HEK293 (cell line): ENCODE results near the gene IPCEF1.

ENCODE experiments used
- CTCF ChIA-PET: fragments of 350-600 bp; formaldehyde crosslinking; extraction: SDS; loops from one replicate; lab custom pipeline; 2021; ENCODE audit warnings: antibody characterized with exemption; lab: Yijun Ruan, JAX
- POLR2A ChIA-PET: fragments of 300-600 bp; formaldehyde crosslinking; extraction: SDS; loops from one replicate; lab custom pipeline; 2020; ENCODE audit warnings: antibody characterized with exemption, inconsistent platforms; lab: Yijun Ruan, JAX
- H3K27ac ChIP-seq: fragments of 200-500 bp; sonication (Bioruptor generic); 2 replicates; pipeline ENCODE4 v1.5.1; 2014; ENCODE audit warnings: low read depth, low read length, control low read depth, inconsistent platforms; ENCODE audit errors: extremely low read depth
- H3K36me3 ChIP-seq, 2 experiments: fragments of 200-500 bp in 1 of 2; sonication (Bioruptor generic) in 1 of 2; 1 replicate in 1 of 2; 2 replicates in 1 of 2; pipeline ENCODE4 v1.5.1; 2014 to 2017; ENCODE audit warnings: inconsistent platforms in 2 of 2, low read length in 2 of 2; ENCODE audit not compliant: control insufficient read depth in 2 of 2, insufficient read depth in 1 of 2
- H3K4me1 ChIP-seq: fragments of 200-500 bp; sonication (Bioruptor generic); 2 replicates; pipeline ENCODE4 v1.5.1; 2014; ENCODE audit warnings: mild to moderate bottlenecking, low read length, inconsistent platforms; ENCODE audit not compliant: control insufficient read depth, insufficient read depth
- H3K4me3 ChIP-seq: 2 replicates; pipeline ENCODE4 v1.5.1; 2011; ENCODE audit warnings: low read depth, mild to moderate bottlenecking, control low read depth, low read length, moderate library complexity
- H3K9me3 ChIP-seq: fragments of 200-500 bp; sonication (Bioruptor generic); 2 replicates; pipeline ENCODE4 v1.5.1; 2014; ENCODE audit warnings: low read depth, low read length, inconsistent platforms; ENCODE audit not compliant: control insufficient read depth, insufficient read depth
- HOXC10 ChIP-seq: sonication (generic); formaldehyde crosslinking; IDR thresholded peaks from 2 replicates; pipeline ENCODE4 v1.8.1; 2023; ENCODE audit warnings: mild to moderate bottlenecking, missing genetic modification reagents
- KLF10 ChIP-seq: fragments of 450-650 bp; IDR thresholded peaks from 2 replicates; pipeline ENCODE4 v1.5.1; 2018; ENCODE audit warnings: missing biosample characterization, mild to moderate bottlenecking, missing genetic modification characterization
- REST ChIP-seq: fragments of 450-650 bp; formaldehyde crosslinking; IDR thresholded peaks from 2 replicates; pipeline ENCODE4 v1.5.1; 2016; ENCODE audit warnings: missing biosample characterization, missing genetic modification characterization
- SALL2 ChIP-seq: fragments of 450-650 bp; formaldehyde crosslinking; IDR thresholded peaks from 2 replicates; pipeline ENCODE4 v1.5.0; 2017; ENCODE audit warnings: missing biosample characterization, mild to moderate bottlenecking, missing genetic modification characterization, borderline replicate concordance
- TSHZ1 ChIP-seq: fragments of 450-650 bp; formaldehyde crosslinking; IDR thresholded peaks from 2 replicates; pipeline ENCODE4 v1.5.1; 2016; ENCODE audit warnings: missing biosample characterization, missing genetic modification characterization, borderline replicate concordance
- ZBTB44 ChIP-seq: fragments of 450-650 bp; IDR thresholded peaks from 2 replicates; pipeline ENCODE4 v1.5.1; 2018; ENCODE audit warnings: missing biosample characterization, mild to moderate bottlenecking, missing genetic modification characterization
- ZNF10 ChIP-seq: fragments of 450-650 bp; formaldehyde crosslinking; IDR thresholded peaks from 2 replicates; pipeline ENCODE4 v1.5.1; 2017; ENCODE audit warnings: missing biosample characterization, missing genetic modification characterization
- ZNF132 ChIP-seq: fragments of 450-650 bp; formaldehyde crosslinking; IDR thresholded peaks from 2 replicates; pipeline ENCODE4 v1.5.1; 2017; ENCODE audit warnings: missing biosample characterization, missing genetic modification characterization, borderline replicate concordance
- ZNF140 ChIP-seq: fragments of 450-650 bp; formaldehyde crosslinking; IDR thresholded peaks from 2 replicates; pipeline ENCODE4 v1.5.1; 2016; ENCODE audit warnings: missing biosample characterization, missing genetic modification characterization
- ZNF19 ChIP-seq: fragments of 450-650 bp; formaldehyde crosslinking; IDR thresholded peaks from 2 replicates; pipeline ENCODE4; 2016; ENCODE audit warnings: missing biosample characterization, missing genetic modification characterization, low read depth
- ZNF37A ChIP-seq: fragments of 450-650 bp; IDR thresholded peaks from 2 replicates; pipeline ENCODE4 v1.5.1; 2018; ENCODE audit warnings: missing biosample characterization, missing genetic modification characterization
- ZNF423 ChIP-seq: fragments of 450-650 bp; formaldehyde crosslinking; IDR thresholded peaks from 2 replicates; pipeline ENCODE4 v1.5.1; 2016; ENCODE audit warnings: missing biosample characterization, missing genetic modification characterization
- ZNF555 ChIP-seq: fragments of 450-650 bp; formaldehyde crosslinking; conservative IDR thresholded peaks from 2 replicates; pipeline ENCODE4 v1.5.1; 2017; ENCODE audit warnings: missing biosample characterization, mild to moderate bottlenecking, missing genetic modification characterization, inconsistent platforms
- ZNF571 ChIP-seq: fragments of 450-650 bp; formaldehyde crosslinking; IDR thresholded peaks from 2 replicates; pipeline ENCODE4 v1.5.0; 2017; ENCODE audit warnings: missing biosample characterization, missing genetic modification characterization
- ZNF701 ChIP-seq: fragments of 450-650 bp; formaldehyde crosslinking; IDR thresholded peaks from 2 replicates; pipeline ENCODE4 v1.5.1; 2016; ENCODE audit warnings: missing biosample characterization, missing genetic modification characterization
- ZNF707 ChIP-seq: fragments of 450-650 bp; formaldehyde crosslinking; IDR thresholded peaks from 2 replicates; pipeline ENCODE4 v1.5.1; 2016; ENCODE audit warnings: missing biosample characterization, missing genetic modification characterization
- ZNF785 ChIP-seq: fragments of 450-650 bp; formaldehyde crosslinking; IDR thresholded peaks from 2 replicates; pipeline ENCODE4 v1.5.1; 2016; ENCODE audit warnings: missing biosample characterization, missing genetic modification characterization
- TF ChIP-seq, protein P1 (sequence below): fragments of 450-650 bp; formaldehyde crosslinking; IDR thresholded peaks from 2 replicates; pipeline ENCODE4 v1.5.1; 2017; ENCODE audit warnings: missing biosample characterization, missing genetic modification characterization
- TF ChIP-seq, protein P2 (sequence below): fragments of 450-650 bp; formaldehyde crosslinking; IDR thresholded peaks from 2 replicates; pipeline ENCODE4 v1.5.1; 2016; ENCODE audit warnings: missing biosample characterization, missing genetic modification characterization

The IPCEF1 gene

DNA sequence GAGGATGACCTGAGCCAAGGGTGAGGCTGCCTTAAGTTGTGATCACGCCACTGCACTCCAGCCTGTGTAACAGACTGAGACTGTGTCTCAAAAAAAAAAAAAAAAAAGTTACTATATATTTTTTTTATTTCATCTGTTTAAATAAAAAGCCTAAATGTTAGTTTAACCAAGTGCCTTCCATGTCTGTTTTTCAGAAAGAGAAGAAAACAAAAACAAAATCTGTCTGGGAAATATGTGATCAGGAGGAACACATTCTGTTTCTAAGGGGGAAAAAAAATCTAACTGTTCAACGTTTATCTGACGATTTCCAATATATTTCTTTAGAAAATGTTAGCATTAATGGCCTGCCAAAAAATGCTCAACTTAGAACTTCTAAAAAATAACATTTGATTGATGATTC lies 147.0 kb downstream of the IPCEF1 start:
- Histone ChIP-seq H3K9me3 (no peaks in the 10 kb centered on the region), H3K4me1 (no peaks in the 10 kb centered on the region), H3K36me3 (no peaks in the 10 kb centered on the region), H3K4me3 (no peak overlapping the region), H3K27ac (no peak overlapping the region)
- TF ChIP-seq ZNF132 (tag by site-specific recombination) = no peak
- no peak for TF ChIP-seq ZNF701 (tag by site-specific recombination)
- TF ChIP-seq ZNF140 = no peak
- TF ChIP-seq SALL2 (tag by site-specific recombination) = no peak
- TF ChIP-seq ZNF19 = no peak
- no peak for TF ChIP-seq ZNF37A (tag by site-specific recombination)
- no peak for TF ChIP-seq REST (tag by site-specific recombination)
- no peak for TF ChIP-seq ZNF423 (tag by site-specific recombination)
- no peak for TF ChIP-seq KLF10 (tag by site-specific recombination)
- TF ChIP-seq TSHZ1 (tag by site-specific recombination) = no peak
- no peak for TF ChIP-seq ZNF785 (tag by site-specific recombination)
- ChIA-PET POLR2A (no interaction called here), CTCF (interaction anchor here (0.6 kb wide), 1 partner anchor 924 kb away, joined by 4 read pairs; no protein-coding TSS in a partner anchor)

- H3K4me3 ChIP-seq = no peak overlapping the region
- no peaks in the 10 kb centered on the region for H3K4me1 ChIP-seq
- no peaks in the 10 kb centered on the region for H3K36me3 ChIP-seq
- no peak overlapping the region for H3K27ac ChIP-seq
- ChIA-PET POLR2A (interaction anchor here (0.6 kb wide), 1 partner anchor 13 kb away, joined by 5 read pairs; no protein-coding TSS in a partner anchor), CTCF (no interaction called here)
- TF ChIP-seq ZNF555 (no peak), ZNF10 (no peak), HOXC10 (CRISPR knock-in tag) (no peak), ZNF707 (tag by site-specific recombination) (no peak), ZNF37A (tag by site-specific recombination) (no peak), ZBTB44 (tag by site-specific recombination) (no peak), ZNF571 (tag by site-specific recombination) (no peak)
- TF ChIP-seq, protein P1, sequence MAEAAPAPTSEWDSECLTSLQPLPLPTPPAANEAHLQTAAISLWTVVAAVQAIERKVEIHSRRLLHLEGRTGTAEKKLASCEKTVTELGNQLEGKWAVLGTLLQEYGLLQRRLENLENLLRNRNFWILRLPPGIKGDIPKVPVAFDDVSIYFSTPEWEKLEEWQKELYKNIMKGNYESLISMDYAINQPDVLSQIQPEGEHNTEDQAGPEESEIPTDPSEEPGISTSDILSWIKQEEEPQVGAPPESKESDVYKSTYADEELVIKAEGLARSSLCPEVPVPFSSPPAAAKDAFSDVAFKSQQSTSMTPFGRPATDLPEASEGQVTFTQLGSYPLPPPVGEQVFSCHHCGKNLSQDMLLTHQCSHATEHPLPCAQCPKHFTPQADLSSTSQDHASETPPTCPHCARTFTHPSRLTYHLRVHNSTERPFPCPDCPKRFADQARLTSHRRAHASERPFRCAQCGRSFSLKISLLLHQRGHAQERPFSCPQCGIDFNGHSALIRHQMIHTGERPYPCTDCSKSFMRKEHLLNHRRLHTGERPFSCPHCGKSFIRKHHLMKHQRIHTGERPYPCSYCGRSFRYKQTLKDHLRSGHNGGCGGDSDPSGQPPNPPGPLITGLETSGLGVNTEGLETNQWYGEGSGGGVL = no peak
- TF ChIP-seq, protein P2, sequence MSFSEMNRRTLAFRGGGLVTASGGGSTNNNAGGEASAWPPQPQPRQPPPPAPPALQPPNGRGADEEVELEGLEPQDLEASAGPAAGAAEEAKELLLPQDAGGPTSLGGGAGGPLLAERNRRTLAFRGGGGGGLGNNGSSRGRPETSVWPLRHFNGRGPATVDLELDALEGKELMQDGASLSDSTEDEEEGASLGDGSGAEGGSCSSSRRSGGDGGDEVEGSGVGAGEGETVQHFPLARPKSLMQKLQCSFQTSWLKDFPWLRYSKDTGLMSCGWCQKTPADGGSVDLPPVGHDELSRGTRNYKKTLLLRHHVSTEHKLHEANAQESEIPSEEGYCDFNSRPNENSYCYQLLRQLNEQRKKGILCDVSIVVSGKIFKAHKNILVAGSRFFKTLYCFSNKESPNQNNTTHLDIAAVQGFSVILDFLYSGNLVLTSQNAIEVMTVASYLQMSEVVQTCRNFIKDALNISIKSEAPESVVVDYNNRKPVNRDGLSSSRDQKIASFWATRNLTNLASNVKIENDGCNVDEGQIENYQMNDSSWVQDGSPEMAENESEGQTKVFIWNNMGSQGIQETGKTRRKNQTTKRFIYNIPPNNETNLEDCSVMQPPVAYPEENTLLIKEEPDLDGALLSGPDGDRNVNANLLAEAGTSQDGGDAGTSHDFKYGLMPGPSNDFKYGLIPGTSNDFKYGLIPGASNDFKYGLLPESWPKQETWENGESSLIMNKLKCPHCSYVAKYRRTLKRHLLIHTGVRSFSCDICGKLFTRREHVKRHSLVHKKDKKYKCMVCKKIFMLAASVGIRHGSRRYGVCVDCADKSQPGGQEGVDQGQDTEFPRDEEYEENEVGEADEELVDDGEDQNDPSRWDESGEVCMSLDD (tag by site-specific recombination) = no peak
- TF ChIP-seq, all 188 proteins: peak for 0
- no peaks in the 10 kb centered on the region for H3K9me3 ChIP-seq
Measured at GRCh38 chr6:154206996-154207395, 149.6 kb downstream of the IPCEF1 start.
